Mesendoderm (in vitro differentiated cells): ENCODE data around the gene KHDC1L.
A peak's percentile ranks its signal among the peaks of the same experiment; 100 is the strongest.

ENCODE experiments used
- DNase-seq: peaks from one replicate; pipeline ENCODE4 v3.0.0; 2013
- H2AK5ac ChIP-seq: 2 replicates; pipeline ENCODE4 v1.6.1; 2013; ENCODE audit warnings: low read length, inconsistent platforms
- H2BK120ac ChIP-seq: 2 replicates; pipeline ENCODE4 v1.6.1; 2013; ENCODE audit warnings: low read depth, mild to moderate bottlenecking, low read length, moderate library complexity, mixed read lengths
- H2BK15ac ChIP-seq: replicated peaks from 2 replicates; pipeline ENCODE4 v1.6.1; 2013; ENCODE audit warnings: low read depth, mild to moderate bottlenecking, moderate library complexity
- H2BK5ac ChIP-seq: 2 replicates; pipeline ENCODE4 v1.6.1; 2013; ENCODE audit warnings: low read length, inconsistent platforms
- H3K18ac ChIP-seq: 2 replicates; pipeline ENCODE4 v1.6.1; 2013; ENCODE audit warnings: mild to moderate bottlenecking, low read length, mixed read lengths
- H3K23ac ChIP-seq: one replicate; pipeline ENCODE4 v1.6.1; 2013; ENCODE audit warnings: low read length
- H3K27ac ChIP-seq: 2 replicates; pipeline ENCODE4 v1.5.1; 2013; ENCODE audit warnings: low read depth, mild to moderate bottlenecking, inconsistent platforms, low read length, moderate library complexity
- H3K27me3 ChIP-seq: 2 replicates; pipeline ENCODE4 v1.6.1; 2013; ENCODE audit warnings: low read length, control low read depth, mild to moderate bottlenecking, inconsistent platforms; ENCODE audit not compliant: insufficient read depth, poor library complexity
- H3K36me3 ChIP-seq: 2 replicates; pipeline ENCODE4 v1.6.1; 2013; ENCODE audit warnings: low read length, inconsistent platforms; ENCODE audit not compliant: control insufficient read depth, insufficient read depth
- H3K4ac ChIP-seq: one replicate; pipeline ENCODE4 v1.6.1; 2013; ENCODE audit warnings: low read depth, mild to moderate bottlenecking, low read length, moderate library complexity
- H3K4me1 ChIP-seq: 2 replicates; pipeline ENCODE4 v1.6.1; 2013; ENCODE audit warnings: low read depth, low read length, inconsistent platforms; ENCODE audit not compliant: control insufficient read depth
- H3K4me2 ChIP-seq: 2 replicates; pipeline ENCODE4 v1.6.1; 2013; ENCODE audit warnings: low read length
- H3K4me3 ChIP-seq: 2 replicates; pipeline ENCODE4 v1.5.1; 2013; ENCODE audit warnings: mild to moderate bottlenecking, low read length
- H3K56ac ChIP-seq: one replicate; pipeline ENCODE4 v1.6.1; 2013; ENCODE audit warnings: low read length
- H3K79me1 ChIP-seq: 2 replicates; pipeline ENCODE4 v1.6.1; 2013; ENCODE audit warnings: low read length, inconsistent platforms
- H3K79me2 ChIP-seq: 2 replicates; pipeline ENCODE4 v1.6.1; 2013; ENCODE audit warnings: mild to moderate bottlenecking, low read length; ENCODE audit not compliant: control insufficient read depth, insufficient read depth
- H3K9ac ChIP-seq: 2 replicates; pipeline ENCODE4 v1.6.1; 2013; ENCODE audit warnings: low read length, inconsistent platforms
- H4K5ac ChIP-seq: one replicate; pipeline ENCODE4 v1.6.1; 2013; ENCODE audit warnings: low read length
- H4K8ac ChIP-seq: one replicate; pipeline ENCODE4 v1.6.1; 2013; ENCODE audit warnings: low read depth, mild to moderate bottlenecking, control low read depth, low read length, moderate library complexity
- WGBS: extraction: QIAGEN DNeasy Blood & Tissue Kit; methylation state at CpG from one replicate; pipeline ENCODE4 v1.1.7; 2013; ENCODE audit warnings: low lambda C conversion rate, missing lambda C conversion rate; ENCODE audit not compliant: insufficient coverage; ENCODE audit errors: extremely low coverage; 5-methylcytosine and 5-hydroxymethylcytosine counted together

The KHDC1L gene

DNA sequence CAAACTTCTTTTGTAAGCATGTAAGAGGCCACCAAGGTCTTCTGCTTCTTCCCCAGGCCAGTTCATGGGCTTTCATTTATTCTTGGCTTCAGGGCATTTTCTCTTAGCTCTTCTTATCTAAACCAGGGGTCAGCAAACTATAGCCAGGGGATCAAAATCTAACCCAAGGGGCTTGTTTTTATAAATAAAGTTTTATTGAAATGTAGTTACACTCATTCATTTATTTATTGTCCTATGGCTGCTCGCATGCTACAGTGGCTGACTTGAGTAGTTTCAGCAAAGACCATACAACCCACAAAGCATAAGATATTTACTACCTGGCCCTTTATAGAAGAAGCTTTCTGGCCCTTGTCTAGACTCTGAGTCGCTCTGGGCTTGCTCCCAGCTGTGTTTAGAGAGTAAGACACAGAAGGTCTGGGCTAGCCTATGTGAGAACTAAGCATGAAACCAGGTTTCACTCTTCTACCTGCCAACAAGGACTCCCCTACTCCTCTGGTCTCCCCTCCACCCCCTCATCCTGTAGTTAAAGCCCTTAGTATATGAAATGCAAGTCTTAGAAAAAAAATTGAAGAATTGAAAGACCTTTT lies 43.2 kb downstream of the KHDC1L start:
- Histone ChIP-seq H3K4ac (no peak overlapping the region), H3K56ac (no peak overlapping the region), H2BK15ac (no peak overlapping the region), H3K27me3 (no peaks in the 10 kb centered on the region), H2AK5ac (no peak overlapping the region), H3K4me2 (no peak overlapping the region), H4K8ac (no peak overlapping the region), H3K23ac (no peak overlapping the region), H3K36me3 (no peaks in the 10 kb centered on the region), H2BK120ac (no peak overlapping the region), H3K4me1 (no peaks in the 10 kb centered on the region), H3K79me2 (no peaks in the 10 kb centered on the region), H3K9ac (no peak overlapping the region), H3K4me3 (no peak overlapping the region), H2BK5ac (no peak overlapping the region), H3K79me1 (no peaks in the 10 kb centered on the region), H3K18ac (no peak overlapping the region), H4K5ac (no peak overlapping the region), H3K27ac (no peak overlapping the region)
- DNase-seq: no peak
- no CpG with 5 or more reads among the region's 2 CpGs for WGBS

DNA sequence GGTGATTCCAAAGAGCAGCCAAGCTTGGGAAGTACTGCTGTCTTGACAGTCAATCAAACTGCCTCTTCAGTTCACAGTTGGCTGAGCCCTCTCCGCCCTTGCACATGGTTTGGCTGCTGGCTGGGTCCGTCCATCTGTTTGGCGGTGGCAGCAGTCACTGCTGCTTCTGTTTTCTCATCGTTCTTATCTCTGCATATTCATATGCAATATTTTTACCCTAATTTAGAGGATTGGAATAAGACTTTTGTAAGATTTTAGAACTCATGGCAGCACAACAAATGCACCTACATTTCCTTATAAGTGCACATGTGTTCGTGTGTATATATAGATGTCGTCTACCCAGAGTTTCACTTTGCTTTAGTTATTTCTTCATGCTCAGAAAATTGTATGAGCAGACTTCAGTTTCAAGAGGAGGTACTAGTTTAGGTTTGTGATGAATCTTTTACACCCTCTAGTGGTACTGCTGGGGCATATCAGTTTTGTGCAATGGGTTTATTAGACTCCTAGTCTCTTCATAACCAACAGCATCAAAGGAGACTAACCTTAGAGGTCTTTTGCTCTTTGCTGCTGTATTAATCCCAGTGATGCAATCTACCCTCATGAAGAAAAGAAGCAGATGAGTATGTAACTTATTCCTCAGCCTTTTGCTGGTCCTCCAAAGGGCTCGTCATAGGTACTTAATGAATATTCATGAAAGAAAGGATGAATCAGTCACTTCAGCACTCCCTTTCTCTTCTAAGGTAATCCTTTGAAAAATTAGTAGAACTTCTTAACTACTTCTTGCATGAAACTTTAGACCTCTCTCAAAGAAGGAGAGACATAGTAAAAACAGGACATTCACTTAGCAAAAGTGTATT lies 44.3 kb downstream of the KHDC1L start:
- no peaks in the 10 kb centered on the region for H3K79me1 ChIP-seq
- no peaks in the 10 kb centered on the region for H3K79me2 ChIP-seq
- no peaks in the 10 kb centered on the region for H3K4me1 ChIP-seq
- H4K5ac ChIP-seq: no peak overlapping the region
- H2AK5ac ChIP-seq: no peak overlapping the region
- no peak overlapping the region for H2BK120ac ChIP-seq
- no peak overlapping the region for H3K27ac ChIP-seq
- no peak overlapping the region for H3K4me2 ChIP-seq
- no peaks in the 10 kb centered on the region for H3K27me3 ChIP-seq
- no peak overlapping the region for H3K4ac ChIP-seq
- H3K23ac ChIP-seq: no peak overlapping the region
- no peak overlapping the region for H2BK15ac ChIP-seq
- H3K18ac ChIP-seq: no peak overlapping the region
- no peak overlapping the region for H4K8ac ChIP-seq
- no peak overlapping the region for H3K56ac ChIP-seq
- peak; percentile 54 for DNase-seq
- no CpG with 5 or more reads among the region's 7 CpGs for WGBS
- no peak overlapping the region for H3K9ac ChIP-seq
- no peaks in the 10 kb centered on the region for H3K36me3 ChIP-seq
- H3K4me3 ChIP-seq: no peak overlapping the region
- H2BK5ac ChIP-seq: no peak overlapping the region

DNA sequence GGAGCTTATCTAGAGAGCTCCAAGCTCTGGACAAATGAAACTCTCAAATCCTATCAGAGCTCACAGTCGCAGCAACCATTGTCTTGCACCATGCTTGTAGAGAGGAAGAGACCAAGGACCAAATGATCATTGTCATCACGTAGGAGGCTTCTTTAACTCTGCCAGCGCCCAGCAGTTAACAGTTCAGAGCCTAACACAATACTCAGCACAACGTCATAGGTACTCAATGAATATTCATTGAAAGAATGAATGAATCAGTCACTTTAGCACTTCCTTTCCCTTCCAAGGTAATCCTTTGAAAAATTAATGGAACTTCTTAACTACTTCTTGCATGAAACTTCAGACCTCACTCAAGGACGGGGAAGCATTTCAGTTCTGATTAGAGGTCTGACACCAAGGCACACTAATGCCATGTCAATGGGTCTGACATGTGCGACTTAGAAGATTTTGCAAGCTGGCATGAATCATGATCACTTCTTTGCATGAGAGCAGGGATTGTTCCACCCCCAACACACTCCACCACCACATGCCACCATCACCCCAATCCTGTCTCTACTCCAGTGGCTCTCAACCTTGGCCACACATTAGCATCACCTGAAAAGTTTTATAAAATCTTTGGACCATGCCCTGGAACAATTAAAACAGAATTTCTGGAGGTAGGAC lies 45.1 kb downstream of the KHDC1L start:
- H3K79me1 ChIP-seq: no peaks in the 10 kb centered on the region
- no peak overlapping the region for H3K9ac ChIP-seq
- no peak overlapping the region for H2AK5ac ChIP-seq
- no peak overlapping the region for H3K18ac ChIP-seq
- no peaks in the 10 kb centered on the region for H3K36me3 ChIP-seq
- H3K4me1 ChIP-seq: no peaks in the 10 kb centered on the region
- no peak overlapping the region for H3K4me2 ChIP-seq
- H3K27me3 ChIP-seq: no peaks in the 10 kb centered on the region
- H4K8ac ChIP-seq: no peak overlapping the region
- H3K4ac ChIP-seq: no peak overlapping the region
- no peak overlapping the region for H2BK15ac ChIP-seq
- no peaks in the 10 kb centered on the region for H3K79me2 ChIP-seq
- no peak overlapping the region for H3K56ac ChIP-seq
- no peak overlapping the region for H3K4me3 ChIP-seq
- H2BK120ac ChIP-seq: no peak overlapping the region
- no peak overlapping the region for H3K27ac ChIP-seq
- no peak overlapping the region for H4K5ac ChIP-seq
- H2BK5ac ChIP-seq: no peak overlapping the region
- DNase-seq: no peak
- no peak overlapping the region for H3K23ac ChIP-seq
- WGBS: no CpG with 5 or more reads among the region's 6 CpGs

DNA sequence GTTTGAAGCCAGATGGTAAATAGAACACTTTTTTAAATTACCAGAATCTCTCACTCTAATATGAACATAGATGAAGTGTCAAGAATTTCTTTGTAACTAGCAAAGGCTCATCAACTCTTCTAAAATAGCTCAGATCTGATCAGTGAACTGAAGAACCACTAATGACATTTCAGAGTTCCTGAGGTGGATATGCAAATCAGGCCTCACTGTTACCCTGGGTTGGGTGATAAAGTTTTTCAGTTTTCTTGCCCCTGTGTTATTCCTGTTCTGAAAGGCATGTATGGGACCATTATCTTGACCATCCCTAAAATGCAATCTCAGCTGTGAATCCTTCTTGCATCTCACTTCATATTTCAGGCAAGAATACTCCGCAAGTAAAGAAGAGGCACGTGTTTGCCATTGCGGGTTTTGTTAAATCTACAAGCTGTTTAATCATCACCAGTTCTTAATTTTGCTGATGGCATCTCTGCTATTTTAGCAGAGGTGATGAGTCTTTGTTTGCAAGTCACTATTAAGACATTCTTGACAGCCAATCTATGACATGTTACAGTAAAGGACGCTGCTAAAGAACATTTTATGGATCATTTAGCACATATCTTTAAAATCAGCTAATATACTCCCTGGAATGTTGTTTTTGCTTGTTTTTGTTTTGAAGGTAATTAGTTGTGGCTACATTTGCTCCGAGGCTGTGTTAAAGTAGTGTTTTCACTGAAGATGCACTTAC lies 47.9 kb downstream of the KHDC1L start:
- H3K56ac ChIP-seq: no peak overlapping the region
- no peak for DNase-seq
- no CpG with 5 or more reads among the region's 5 CpGs for WGBS
- no peaks in the 10 kb centered on the region for H3K36me3 ChIP-seq
- H3K4ac ChIP-seq: no peak overlapping the region
- H3K27me3 ChIP-seq: no peaks in the 10 kb centered on the region
- H3K27ac ChIP-seq: no peak overlapping the region
- H3K79me1 ChIP-seq: no peaks in the 10 kb centered on the region
- no peak overlapping the region for H3K9ac ChIP-seq
- H4K8ac ChIP-seq: no peak overlapping the region
- no peaks in the 10 kb centered on the region for H3K79me2 ChIP-seq
- no peak overlapping the region for H2AK5ac ChIP-seq
- H3K23ac ChIP-seq: no peak overlapping the region
- H3K4me2 ChIP-seq: no peak overlapping the region
- H3K18ac ChIP-seq: no peak overlapping the region
- no peak overlapping the region for H2BK15ac ChIP-seq
- H4K5ac ChIP-seq: no peak overlapping the region
- no peak overlapping the region for H3K4me3 ChIP-seq
- H2BK120ac ChIP-seq: no peak overlapping the region
- H2BK5ac ChIP-seq: no peak overlapping the region
- H3K4me1 ChIP-seq: no peaks in the 10 kb centered on the region

DNA sequence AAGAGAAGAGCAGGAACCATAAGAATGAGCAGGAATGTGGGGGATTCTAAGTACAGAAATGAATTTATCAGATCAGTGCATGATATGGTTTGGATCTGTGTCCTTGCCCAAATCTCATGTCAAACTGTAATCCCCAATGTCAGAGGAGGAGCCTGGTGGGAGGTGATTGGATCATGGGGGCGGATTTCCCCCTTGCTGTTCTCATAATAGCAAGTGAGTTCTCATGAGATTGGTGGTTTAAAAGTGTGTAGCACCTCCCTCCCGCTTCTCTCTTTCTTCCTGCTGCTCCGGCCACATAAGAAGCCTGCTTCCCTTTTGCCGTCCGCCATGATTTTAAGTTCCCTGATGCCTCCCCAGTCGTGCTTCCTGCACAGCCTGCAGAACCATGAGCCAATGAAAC lies 49.2 kb downstream of the KHDC1L start:
- no peak overlapping the region for H3K27ac ChIP-seq
- no peak overlapping the region for H3K4ac ChIP-seq
- no peak overlapping the region for H3K23ac ChIP-seq
- no peaks in the 10 kb centered on the region for H3K79me2 ChIP-seq
- H2BK5ac ChIP-seq: no peak overlapping the region
- no peak overlapping the region for H3K9ac ChIP-seq
- no peak overlapping the region for H3K18ac ChIP-seq
- H2AK5ac ChIP-seq: no peak overlapping the region
- no CpG with 5 or more reads among the region's 6 CpGs for WGBS
- DNase-seq: no peak
- H3K27me3 ChIP-seq: no peaks in the 10 kb centered on the region
- H3K4me1 ChIP-seq: no peaks in the 10 kb centered on the region
- no peak overlapping the region for H3K4me3 ChIP-seq
- no peak overlapping the region for H4K5ac ChIP-seq
- no peak overlapping the region for H4K8ac ChIP-seq
- no peak overlapping the region for H3K4me2 ChIP-seq
- H3K56ac ChIP-seq: no peak overlapping the region
- no peak overlapping the region for H2BK15ac ChIP-seq
- H3K36me3 ChIP-seq: no peaks in the 10 kb centered on the region
- H2BK120ac ChIP-seq: no peak overlapping the region
- no peaks in the 10 kb centered on the region for H3K79me1 ChIP-seq
